ENCODE results near the gene DEFB124.

DEFB124 gene

DNA sequence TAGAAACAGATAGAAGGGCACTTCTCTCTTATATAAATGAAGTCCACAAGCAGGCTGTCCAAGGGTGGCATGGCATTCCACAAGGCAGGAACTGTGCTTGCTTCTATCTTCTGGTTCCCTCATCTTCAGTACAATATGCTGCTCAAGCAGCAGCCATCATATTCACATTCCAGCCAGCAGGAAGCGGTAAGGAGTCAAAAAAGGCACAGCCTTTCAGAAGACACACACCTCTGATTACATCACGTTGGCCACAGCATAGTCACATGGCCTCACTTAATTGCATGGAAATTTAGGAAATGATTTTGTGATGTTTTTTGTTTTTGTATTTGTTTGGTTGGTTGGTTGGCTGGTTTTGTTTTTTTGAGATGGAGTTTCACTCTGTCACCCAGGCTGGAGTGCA is 19.2 kb upstream of the DEFB124 start:
- no peak overlapping the region for H3K27ac ChIP-seq (ENCODE audit: low read depth, low read length)
- H3K27me3 ChIP-seq (ENCODE audit: low read length) = no peaks in the 10 kb centered on the region
- no peaks in the 10 kb centered on the region for H3K9me2 ChIP-seq (replicated peaks; ENCODE audit: insufficient read depth, low read length)
- no peak overlapping the region for H3K9ac ChIP-seq (ENCODE audit: low read length)
- no peak overlapping the region for H3K4me2 ChIP-seq (ENCODE audit: low read depth, low read length, poor library complexity, severe bottlenecking)
- H3K36me3 ChIP-seq (ENCODE audit: low read length) = no peaks in the 10 kb centered on the region
- H3F3A ChIP-seq (ENCODE audit: insufficient read depth) = no peaks in the 10 kb centered on the region
- no peaks in the 10 kb centered on the region for H4K20me1 ChIP-seq (ENCODE audit: low read depth, low read length)
- no peak overlapping the region for H3K4me3 ChIP-seq (ENCODE audit: insufficient read depth, low read length, poor library complexity, severe bottlenecking)
- H2AFZ ChIP-seq (ENCODE audit: low read depth, low read length, severe bottlenecking) = no peak overlapping the region
- H3K79me2 ChIP-seq (ENCODE audit: insufficient read depth, low read length) = no peaks in the 10 kb centered on the region
- no peak for TF ChIP-seq EZH2phosphoT487 (conservative IDR thresholded peaks at IDR 0.05; ENCODE audit: low read length)
- TF ChIP-seq, protein P1, sequence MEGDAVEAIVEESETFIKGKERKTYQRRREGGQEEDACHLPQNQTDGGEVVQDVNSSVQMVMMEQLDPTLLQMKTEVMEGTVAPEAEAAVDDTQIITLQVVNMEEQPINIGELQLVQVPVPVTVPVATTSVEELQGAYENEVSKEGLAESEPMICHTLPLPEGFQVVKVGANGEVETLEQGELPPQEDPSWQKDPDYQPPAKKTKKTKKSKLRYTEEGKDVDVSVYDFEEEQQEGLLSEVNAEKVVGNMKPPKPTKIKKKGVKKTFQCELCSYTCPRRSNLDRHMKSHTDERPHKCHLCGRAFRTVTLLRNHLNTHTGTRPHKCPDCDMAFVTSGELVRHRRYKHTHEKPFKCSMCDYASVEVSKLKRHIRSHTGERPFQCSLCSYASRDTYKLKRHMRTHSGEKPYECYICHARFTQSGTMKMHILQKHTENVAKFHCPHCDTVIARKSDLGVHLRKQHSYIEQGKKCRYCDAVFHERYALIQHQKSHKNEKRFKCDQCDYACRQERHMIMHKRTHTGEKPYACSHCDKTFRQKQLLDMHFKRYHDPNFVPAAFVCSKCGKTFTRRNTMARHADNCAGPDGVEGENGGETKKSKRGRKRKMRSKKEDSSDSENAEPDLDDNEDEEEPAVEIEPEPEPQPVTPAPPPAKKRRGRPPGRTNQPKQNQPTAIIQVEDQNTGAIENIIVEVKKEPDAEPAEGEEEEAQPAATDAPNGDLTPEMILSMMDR (IDR thresholded peaks at IDR 0.05; ENCODE audit: insufficient read depth, low read length, poor library complexity, severe bottlenecking) = no peak
- H3K9me3 ChIP-seq (ENCODE audit: insufficient read depth, low read length) = no peaks in the 10 kb centered on the region

DNA sequence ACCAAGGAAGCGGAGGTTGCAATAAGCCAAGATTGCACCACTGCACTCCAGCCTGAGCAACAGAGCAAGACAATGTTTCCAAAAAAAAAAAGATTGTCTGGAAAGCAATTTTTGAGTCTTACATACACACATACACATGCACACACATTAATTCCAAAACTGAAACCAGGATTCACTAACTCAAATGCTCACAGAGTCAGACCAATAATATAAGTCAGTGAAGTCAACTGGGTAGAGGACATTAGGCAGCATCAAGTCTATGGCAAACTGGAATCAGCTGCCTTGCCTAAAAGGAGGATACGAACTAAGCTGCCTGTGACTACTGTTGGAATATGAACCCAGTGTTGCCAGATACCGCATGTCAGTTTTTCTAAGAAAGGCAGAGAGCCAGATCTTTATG is 15.8 kb upstream of the DEFB124 start:
- H2AFZ ChIP-seq (ENCODE audit: low read depth, low read length, severe bottlenecking) = no peak overlapping the region
- no peaks in the 10 kb centered on the region for H3F3A ChIP-seq (ENCODE audit: insufficient read depth)
- no peak overlapping the region for H3K4me3 ChIP-seq (ENCODE audit: insufficient read depth, low read length, poor library complexity, severe bottlenecking)
- TF ChIP-seq, protein P1 (IDR thresholded peaks at IDR 0.05; ENCODE audit: insufficient read depth, low read length, poor library complexity, severe bottlenecking) = no peak
- no peak for TF ChIP-seq EZH2phosphoT487 (conservative IDR thresholded peaks at IDR 0.05; ENCODE audit: low read length)
- no peaks in the 10 kb centered on the region for H4K20me1 ChIP-seq (ENCODE audit: low read depth, low read length)
- H3K27me3 ChIP-seq (ENCODE audit: low read length) = no peaks in the 10 kb centered on the region
- H3K27ac ChIP-seq (ENCODE audit: low read depth, low read length) = no peak overlapping the region
- H3K9me3 ChIP-seq (ENCODE audit: insufficient read depth, low read length) = no peaks in the 10 kb centered on the region
- H3K4me2 ChIP-seq (ENCODE audit: low read depth, low read length, poor library complexity, severe bottlenecking) = no peak overlapping the region
- H3K9me2 ChIP-seq (replicated peaks; ENCODE audit: insufficient read depth, low read length) = no peaks in the 10 kb centered on the region
- H3K79me2 ChIP-seq (ENCODE audit: insufficient read depth, low read length) = no peaks in the 10 kb centered on the region
- H3K9ac ChIP-seq (ENCODE audit: low read length) = no peak overlapping the region
- no peaks in the 10 kb centered on the region for H3K36me3 ChIP-seq (ENCODE audit: low read length)

DNA sequence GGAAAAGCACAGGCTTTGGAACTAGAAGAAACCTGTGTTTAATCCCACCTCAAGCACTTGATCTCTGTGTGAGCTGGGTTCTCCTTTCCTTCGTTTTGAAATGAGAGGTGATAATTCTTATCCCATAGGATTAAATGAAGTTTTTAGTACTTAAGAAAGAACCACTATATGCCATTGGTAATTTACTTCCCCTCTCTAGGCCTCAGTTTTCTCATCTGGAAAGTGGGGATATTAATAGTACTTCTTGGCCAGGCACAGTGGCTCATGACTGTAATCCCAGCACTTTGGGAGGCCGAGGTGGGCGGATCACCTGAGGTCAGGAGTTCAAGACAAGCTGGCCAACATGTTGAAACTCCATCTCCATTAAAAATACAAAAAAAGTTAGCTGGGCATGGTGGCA is 14.2 kb upstream of the DEFB124 start:
- TF ChIP-seq EZH2phosphoT487 (conservative IDR thresholded peaks at IDR 0.05; ENCODE audit: low read length) = no peak
- TF ChIP-seq, protein P1 (IDR thresholded peaks at IDR 0.05; ENCODE audit: insufficient read depth, low read length, poor library complexity, severe bottlenecking) = no peak
- Histone ChIP-seq H3K27me3 (ENCODE audit: low read length) (no peaks in the 10 kb centered on the region), H3F3A (ENCODE audit: insufficient read depth) (no peaks in the 10 kb centered on the region), H3K9me2 (replicated peaks; ENCODE audit: insufficient read depth, low read length) (no peaks in the 10 kb centered on the region), H3K27ac (ENCODE audit: low read depth, low read length) (no peak overlapping the region), H3K4me3 (ENCODE audit: insufficient read depth, low read length, poor library complexity, severe bottlenecking) (no peak overlapping the region), H4K20me1 (ENCODE audit: low read depth, low read length) (no peaks in the 10 kb centered on the region), H3K9me3 (ENCODE audit: insufficient read depth, low read length) (no peaks in the 10 kb centered on the region), H3K4me2 (ENCODE audit: low read depth, low read length, poor library complexity, severe bottlenecking) (no peak overlapping the region), H2AFZ (ENCODE audit: low read depth, low read length, severe bottlenecking) (no peak overlapping the region), H3K36me3 (ENCODE audit: low read length) (no peaks in the 10 kb centered on the region), H3K79me2 (ENCODE audit: insufficient read depth, low read length) (no peaks in the 10 kb centered on the region), H3K9ac (ENCODE audit: low read length) (no peak overlapping the region)
